GM12873 (cell line): ENCODE data around the gene CHSY1.

Experiments used
- TF ChIP-seq, protein P1 (sequence below): IDR thresholded peaks from 2 replicates; pipeline ENCODE4 v1.5.1; 2012; ENCODE audit warnings: low read depth, mild to moderate bottlenecking, moderate library complexity, low read length, control low read depth; ENCODE audit not compliant: insufficient read depth; ENCODE audit errors: missing control alignments

CHSY1 gene

DNA sequence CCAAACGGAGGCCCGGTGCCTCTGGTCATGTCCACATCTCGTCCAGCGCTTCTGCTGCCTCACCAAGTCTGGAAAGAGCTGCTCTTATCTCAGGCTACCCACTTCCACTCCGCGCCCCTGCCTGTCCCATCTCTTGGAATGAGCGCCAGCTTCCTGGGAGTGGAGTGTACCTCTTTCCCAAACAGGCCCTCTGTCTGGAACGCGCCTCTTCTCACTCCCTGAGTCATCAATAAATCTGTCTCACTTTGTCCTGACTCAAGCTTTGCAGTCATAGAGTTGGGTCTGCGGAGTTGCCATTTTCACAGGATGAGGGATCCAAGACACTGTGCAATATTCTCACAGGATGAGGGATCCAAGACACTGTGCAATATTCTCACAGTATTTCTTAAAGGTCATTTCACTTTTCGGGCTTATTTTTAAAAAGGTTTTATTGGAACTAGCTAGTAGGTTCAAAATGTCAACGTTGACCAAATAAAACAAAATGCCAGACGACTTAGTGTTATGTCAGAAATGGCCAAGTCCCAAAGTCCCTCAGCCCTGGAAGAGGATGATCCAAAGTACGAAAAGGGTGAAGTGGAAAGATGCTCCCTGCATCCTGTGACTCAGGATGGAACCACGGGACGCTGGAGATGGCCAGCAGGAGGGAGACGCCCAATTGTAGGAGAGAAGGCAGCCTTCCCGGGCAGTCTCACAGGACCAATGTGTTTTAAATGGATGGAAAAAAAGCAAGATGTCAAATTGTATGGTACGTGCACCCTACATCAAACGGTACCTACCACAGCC, 81.1 kb downstream of the CHSY1 start:
- TF ChIP-seq, protein P1, sequence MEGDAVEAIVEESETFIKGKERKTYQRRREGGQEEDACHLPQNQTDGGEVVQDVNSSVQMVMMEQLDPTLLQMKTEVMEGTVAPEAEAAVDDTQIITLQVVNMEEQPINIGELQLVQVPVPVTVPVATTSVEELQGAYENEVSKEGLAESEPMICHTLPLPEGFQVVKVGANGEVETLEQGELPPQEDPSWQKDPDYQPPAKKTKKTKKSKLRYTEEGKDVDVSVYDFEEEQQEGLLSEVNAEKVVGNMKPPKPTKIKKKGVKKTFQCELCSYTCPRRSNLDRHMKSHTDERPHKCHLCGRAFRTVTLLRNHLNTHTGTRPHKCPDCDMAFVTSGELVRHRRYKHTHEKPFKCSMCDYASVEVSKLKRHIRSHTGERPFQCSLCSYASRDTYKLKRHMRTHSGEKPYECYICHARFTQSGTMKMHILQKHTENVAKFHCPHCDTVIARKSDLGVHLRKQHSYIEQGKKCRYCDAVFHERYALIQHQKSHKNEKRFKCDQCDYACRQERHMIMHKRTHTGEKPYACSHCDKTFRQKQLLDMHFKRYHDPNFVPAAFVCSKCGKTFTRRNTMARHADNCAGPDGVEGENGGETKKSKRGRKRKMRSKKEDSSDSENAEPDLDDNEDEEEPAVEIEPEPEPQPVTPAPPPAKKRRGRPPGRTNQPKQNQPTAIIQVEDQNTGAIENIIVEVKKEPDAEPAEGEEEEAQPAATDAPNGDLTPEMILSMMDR, result no peak

DNA sequence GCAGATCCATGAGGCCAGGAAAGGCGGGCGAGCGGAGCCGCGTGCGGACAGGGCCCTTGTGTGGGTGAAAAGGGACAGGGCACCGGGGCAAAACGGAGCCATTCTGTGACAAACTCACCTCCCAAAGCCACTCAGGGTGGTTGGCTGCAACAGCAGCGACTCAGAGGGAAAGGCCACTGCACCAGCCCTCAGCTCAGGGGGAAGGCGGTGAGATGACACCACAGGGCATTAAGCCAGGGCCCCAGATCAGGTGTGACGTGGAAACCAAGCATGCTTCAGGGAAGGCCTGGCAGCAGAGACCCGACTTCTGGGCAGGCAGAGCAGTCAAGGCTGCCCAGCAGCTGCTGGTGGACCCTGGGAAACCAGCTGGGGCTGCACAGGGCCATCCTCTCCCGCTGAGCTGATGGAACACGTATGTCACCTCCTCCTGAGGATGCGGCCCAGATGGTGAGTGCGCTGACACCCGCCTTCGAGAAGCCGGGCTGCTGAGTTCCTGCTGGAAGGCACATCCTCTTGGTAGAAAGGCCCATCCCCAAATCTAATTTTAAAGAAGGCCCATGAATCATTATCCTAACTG, 82.3 kb downstream of the CHSY1 start:
- TF ChIP-seq, protein P1, result no peak

GRCh38 chr15:101168898-101169494, 82.9 kb downstream of the CHSY1 start:
- TF ChIP-seq, protein P1, result no peak

GRCh38 chr15:101168463-101168824, 83.4 kb downstream of the CHSY1 start:
- TF ChIP-seq, protein P1, result no peak

GRCh38 chr15:101167753-101168462, 83.9 kb downstream of the CHSY1 start:
- TF ChIP-seq, protein P1, result no peak

DNA sequence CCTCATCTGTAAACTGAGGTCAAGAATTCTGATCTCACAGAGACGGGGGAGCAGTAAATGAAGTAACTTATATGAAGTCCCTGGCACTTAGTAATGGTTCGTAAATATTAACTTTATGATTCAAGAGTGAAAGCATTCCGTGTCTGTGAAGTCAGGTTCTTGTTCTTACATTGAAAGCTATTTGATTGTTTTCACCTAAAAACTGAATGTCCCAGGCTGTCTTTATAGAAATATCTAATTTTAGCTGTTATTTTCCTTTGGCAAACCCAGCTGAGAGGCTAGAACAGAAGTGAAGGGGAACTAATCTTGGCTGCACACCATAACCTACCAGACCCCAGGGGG, 84.5 kb downstream of the CHSY1 start:
- TF ChIP-seq, protein P1, result no peak

GRCh38 chr15:101165905-101166471, 85.9 kb downstream of the CHSY1 start:
- TF ChIP-seq, protein P1, result no peak
